Myometrial cell (primary cell): ENCODE measurements around the gene NOB1. TPM values are rescaled to one million over a fixed set of nuclear protein-coding genes. Genes with fewer than 3 reads are reported as not detected.

Experiments used
- total RNA-seq: library from RNA; depleted of rRNA; stranded (reverse); fragments of >200 nt; gene quantifications from 2 replicates; pipeline ENCODE4 v1.2.3, GENCODE V29; 2015

Gene NOB1
- total RNA-seq, result 37.9 and 55.9 TPM in 2 replicates

DNA sequence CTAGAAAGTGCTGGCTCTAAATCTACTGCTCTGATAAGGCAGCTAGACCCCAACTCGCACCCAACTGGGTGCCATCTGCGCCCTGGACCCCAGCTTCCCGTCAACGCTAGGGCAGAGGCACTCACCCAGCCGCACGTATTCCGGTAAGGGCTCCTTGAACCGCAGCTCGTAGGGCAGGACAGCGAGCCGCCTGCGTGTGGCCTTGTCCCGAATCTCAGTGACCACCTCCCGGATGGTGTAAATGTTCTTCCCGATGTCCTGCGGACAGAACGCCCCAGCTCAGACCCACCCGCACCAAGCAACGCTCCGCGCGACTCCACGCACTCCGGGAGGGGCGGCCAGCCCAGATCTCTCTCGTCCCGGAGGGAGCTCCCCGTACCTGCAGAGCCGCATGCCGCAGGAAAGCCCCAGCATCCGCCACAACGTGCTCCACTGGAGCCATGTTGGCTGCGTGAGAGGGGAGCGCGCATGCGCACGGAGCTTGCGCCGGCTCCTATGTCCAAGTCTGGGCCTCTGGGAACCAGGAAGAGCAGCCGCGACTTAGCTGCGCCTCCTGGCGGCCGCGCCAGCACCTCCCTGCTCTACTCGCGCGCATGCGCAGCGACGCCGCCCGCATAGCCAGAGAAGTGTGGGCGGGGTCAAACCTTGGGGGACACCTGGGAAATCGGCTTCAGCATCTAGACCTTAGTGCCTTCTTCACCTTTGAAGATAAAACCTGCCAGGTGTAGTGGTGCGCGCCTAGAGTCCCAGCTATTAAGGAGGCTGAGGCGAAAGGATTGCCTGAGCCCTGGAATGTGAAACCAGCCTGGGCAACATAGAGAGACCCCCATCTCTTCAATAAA, at the start of gene NOB1:
TSS of gene NOB1 (minus strand) at position 458 of the 842 bp plus-strand sequence. CDS start at position 442, 16 bp downstream.

DNA sequence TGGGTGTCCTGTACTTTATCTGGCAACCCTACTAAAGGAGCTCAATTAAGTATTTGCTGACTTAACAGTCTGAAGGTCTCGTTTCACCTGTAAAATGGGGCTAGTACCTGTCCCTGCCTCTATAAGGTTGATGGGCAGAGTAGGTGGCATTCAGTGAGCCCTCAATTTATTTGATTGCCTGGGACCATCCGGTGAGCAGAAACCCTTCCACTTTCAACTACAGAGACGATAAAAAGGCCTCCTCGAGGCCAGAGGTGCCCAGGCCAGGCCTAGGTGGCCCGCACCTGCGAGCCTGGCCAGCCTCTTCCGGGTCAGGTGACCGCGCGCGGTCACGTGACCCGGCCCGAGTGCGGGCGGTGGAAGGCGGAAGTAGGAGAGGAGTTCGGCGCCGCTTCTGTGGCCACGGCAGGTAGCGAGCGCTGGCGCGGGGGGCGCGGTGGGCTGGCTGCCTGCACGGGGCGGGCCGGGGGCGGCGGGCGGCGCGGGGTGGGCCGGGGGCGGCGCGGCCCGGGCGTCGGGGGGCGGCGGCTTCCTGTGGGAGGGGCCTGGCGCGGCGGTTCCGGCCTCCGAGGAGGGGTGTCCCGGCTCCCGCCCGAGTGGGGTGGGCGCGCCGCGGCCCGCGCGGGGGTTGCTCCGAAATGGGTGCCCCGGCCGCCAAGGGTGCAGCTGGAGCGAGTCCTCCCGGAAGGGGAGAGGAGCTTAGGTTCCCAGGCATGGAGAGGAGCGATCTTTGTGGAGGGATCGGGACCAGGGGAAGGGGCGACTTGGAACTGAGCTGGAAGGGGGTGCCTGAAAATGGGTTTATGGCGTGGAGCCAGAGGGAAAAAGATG, 7.5 kb upstream of the NOB1 start, which contains the start of gene WWP2:
TSS of gene WWP2 (plus strand) at position 350 of the 831 bp plus-strand sequence. CDS start 24,679 bp downstream, outside the sequence.

GRCh38 chr16:69726313-69727060, 28.2 kb downstream of the NOB1 start, which contains the start of gene NQO1:
TSS of gene NQO1 (minus strand) at chr16:69726560. CDS start at chr16:69726439, 121 bp downstream.

Other genes starting within 250 kb of the NOB1 start
- gene NFAT5, start 189.0 kb downstream of the NOB1 start, total RNA-seq, result 16.1 and 20.6 TPM in 2 replicates
- gene NQO1, start 28.4 kb downstream of the NOB1 start, total RNA-seq, result 307 and 323 TPM in 2 replicates
- 15.0 and 30.3 TPM in 2 replicates for gene WWP2, start 7.4 kb upstream of the NOB1 start, total RNA-seq
- under 0.01 and 0.86 TPM in 2 replicates for gene CLEC18A, start 196.4 kb upstream of the NOB1 start, total RNA-seq